ENCODE measurements around the gene RFX4. TPM values are rescaled to one million over a fixed set of nuclear protein-coding genes. Genes with fewer than 3 reads are reported as not detected.

The RFX4 gene
- total and polyA plus RNA-seq, 2 of the 8 experiments (the other 6 are each of a cell fraction or from before 2014, with no cell fraction given) = 0.06 TPM; not detected in 1

GRCh38 chr12:106711316-106711715, 128.5 kb downstream of the RFX4 start:
- no peak overlapping the region; the same call in 1 of the 2 replicates for H3K18ac ChIP-seq (ENCODE audit: extremely low read depth, low read length)
- H2AK5ac ChIP-seq (ENCODE audit: low read depth, low read length) = no peak overlapping the region
- no peak overlapping the region for H4K8ac ChIP-seq (ENCODE audit: extremely low read depth, insufficient read depth, low read length)
- no peaks in the 10 kb centered on the region; a peak in 1 of 7 replicates for H3K27me3 ChIP-seq (replicated peaks in 1 of 4; ENCODE audit: control insufficient read depth in 3 of 4, extremely low read depth in 1 of 4, insufficient read depth in 3 of 4, low read length in 3 of 4)
- no peak for FAIRE-seq
- no peak overlapping the region for H2BK5ac ChIP-seq (ENCODE audit: low read depth, low read length)
- H3K9me3 ChIP-seq (ENCODE audit: insufficient read depth in 2 of 2, low read depth in 1 of 2, low read length in 1 of 2) = no peaks in the 10 kb centered on the region
- H3K9ac ChIP-seq (replicated peaks in 1 of 4; ENCODE audit: extremely low read depth in 1 of 4, low read depth in 3 of 4, low read length in 3 of 4) = no peak overlapping the region
- TF ChIP-seq NRF1 (IDR thresholded peaks at IDR 0.05; ENCODE audit: low read depth, low read length) (no peak), MAFK (IDR thresholded peaks at IDR 0.05; ENCODE audit: low read depth, low read length) (peak; percentile 65; the same call in 1 of the 2 replicates), BACH1 (IDR thresholded peaks at IDR 0.05; ENCODE audit: low read length) (peak; percentile 67; the same call in 1 of the 2 replicates)
- H3K79me1 ChIP-seq (ENCODE audit: low read depth, low read length) = no peaks in the 10 kb centered on the region
- H4K5ac ChIP-seq (ENCODE audit: insufficient read length, low read depth, low read length) = peak overlapping the region; percentile 12
- no peak overlapping the region for H3K56ac ChIP-seq (replicated peaks; ENCODE audit: insufficient read length, low read depth, low read length)
- no peak overlapping the region for H2AFZ ChIP-seq (ENCODE audit: low read length)
- no peaks in the 10 kb centered on the region; the same call in 1 of the 2 replicates for H3K23me2 ChIP-seq (ENCODE audit: low read depth, low read length)
- H3K36me3 ChIP-seq (ENCODE audit: control insufficient read depth in 2 of 4, insufficient read depth in 4 of 4, low read length in 3 of 4) = no peaks in the 10 kb centered on the region
- no peak overlapping the region for H2BK15ac ChIP-seq (ENCODE audit: low read length)
- 0 out of 2 replicates have a peak overlapping the region, but pooled peaks have one; percentile 7 for H2BK12ac ChIP-seq (ENCODE audit: low read depth, low read length)
- no peak overlapping the region for H3K14ac ChIP-seq (ENCODE audit: insufficient read length)
- H3K23ac ChIP-seq (ENCODE audit: insufficient read length) = no peak overlapping the region
- DNase-seq (ENCODE audit: low read depth in 1 of 2, low spot score in 2 of 2) = no peak
- ChIA-PET CTCF (ENCODE audit: partially characterized antibody) (interaction anchor here (1.2 to 1.8 kb wide), 3 partner anchors 9 to 207 kb away, joined by 3 to 17 read pairs (median 6); no protein-coding TSS in a partner anchor), POLR2A (ENCODE audit: partially characterized antibody) (no interaction called here)
- H3K4me3 ChIP-seq (ENCODE audit: extremely low read depth in 1 of 4, insufficient read depth in 2 of 4, low read depth in 3 of 4, low read length in 4 of 4) = no peak overlapping the region
- no peaks in the 10 kb centered on the region; a peak in 1 of 4 replicates for H3K79me2 ChIP-seq (ENCODE audit: control insufficient read depth in 1 of 2, insufficient read depth in 2 of 2, low read length in 2 of 2)
- no peak overlapping the region for H3K27ac ChIP-seq (ENCODE audit: low read depth, low read length)
- H3K4me2 ChIP-seq (ENCODE audit: insufficient read depth in 1 of 2, low read depth in 2 of 2, low read length in 2 of 2) = no peak overlapping the region
- no peak overlapping the region for H2BK120ac ChIP-seq (replicated peaks; ENCODE audit: low read depth, low read length)
- WGBS, 2 experiments (ENCODE audit: extremely low coverage in 1 of 2, insufficient coverage in 1 of 2, insufficient read length in 1 of 2, insufficient replicate concordance in 2 of 2, low coverage in 1 of 2, low lambda C conversion rate in 2 of 2, missing lambda C conversion rate in 1 of 2) = 78% methylated on average over 3 of the region's 3 CpGs; no CpG with 5 or more reads in 1 of the 2 experiments
- no peak overlapping the region for H2BK20ac ChIP-seq (ENCODE audit: low read length)
- H3K4ac ChIP-seq (replicated peaks; ENCODE audit: insufficient read length, low read depth, low read length) = no peak overlapping the region
- peak overlapping the region; percentile 31 for H4K91ac ChIP-seq (replicated peaks; ENCODE audit: insufficient read length, low read length)
- no peaks in the 10 kb centered on the region for H4K20me1 ChIP-seq (replicated peaks in 1 of 2; ENCODE audit: control insufficient read depth in 1 of 2, insufficient read depth in 2 of 2, low read length in 2 of 2)
- peaks cover 2 to 23% (median 19%) of the 10 kb centered on the region in 4 experiments; a peak in 5 of 7 replicates for H3K4me1 ChIP-seq (replicated peaks in 1 of 4; ENCODE audit: control insufficient read depth in 3 of 4, insufficient read depth in 4 of 4, low read length in 3 of 4)
